Body of pancreas (tissue), 4 donors: ENCODE results near the gene PALM2AKAP2. TPM values are rescaled to one million over a fixed set of nuclear protein-coding genes. Genes with fewer than 3 reads are reported as not detected.

Experiments used
- ATAC-seq: fragments of 150-250 bp; one replicate; pipeline ENCODE4 v1.9.1; 2016
- DNase-seq, 4 donors: peaks; one replicate each; pipeline ENCODE4 v3.0.0-alpha.2; 2019
- H3K27ac ChIP-seq, 4 donors: fragments of 200-600 bp; sonication (generic); 1 replicate in 3 of 4; 2 replicates in 1 of 4; pipeline versions ENCODE4 v1.5.1 to v1.6.1; 2016 to 2019; ENCODE audit warnings: mild to moderate bottlenecking in 1 of 4, mixed read lengths in 1 of 4, moderate library complexity in 1 of 4
- H3K27me3 ChIP-seq, 2 donors: fragments of 200-600 bp; sonication (generic); one replicate each; pipeline ENCODE4 v1.6.0; 2016; ENCODE audit warnings: mild to moderate bottlenecking in 1 of 2
- H3K36me3 ChIP-seq, 2 donors: fragments of 200-600 bp; sonication (generic); replicated peaks in 1 of 2; 2 replicates each; pipeline ENCODE4 v1.5.1; 2016; ENCODE audit warnings: low read depth in 2 of 2; ENCODE audit not compliant: insufficient read depth in 1 of 2
- H3K4me1 ChIP-seq: fragments of 200-600 bp; sonication (generic); one replicate; pipeline ENCODE4 v1.6.0; 2016
- H3K4me3 ChIP-seq, 2 donors: fragments of 200-600 bp; sonication (generic); 1 replicate in 1 of 2; 2 replicates in 1 of 2; pipeline ENCODE4 v1.5.1; 2016 to 2019
- H3K9me3 ChIP-seq, 3 donors: fragments of 200-600 bp; sonication (generic); 1 replicate in 2 of 3; 2 replicates in 1 of 3; pipeline ENCODE4 v1.5.1; 2016
- CTCF ChIP-seq, 7 experiments: fragments of 450-650 bp in 4 of 7; fragments of 200-600 bp in 3 of 7; sonication (generic) in 3 of 7; IDR thresholded peaks; one replicate each; pipeline ENCODE4 v1.5.1; 2016 to 2019; ENCODE audit warnings: antibody characterized with exemption in 7 of 7
- POLR2A ChIP-seq, 3 donors: fragments of 450-650 bp; IDR thresholded peaks; one replicate each; pipeline ENCODE4 v1.6.1; 2016; ENCODE audit warnings: antibody characterized with exemption in 3 of 3, mild to moderate bottlenecking in 2 of 3
- WGBS, 2 donors: methylation state at CpG; one replicate each; pipeline ENCODE4 v1.1.5; 2017; 5-methylcytosine and 5-hydroxymethylcytosine counted together
- intact Hi-C: fragments of 100-400 bp; cut with DNase I; formaldehyde crosslinking; loops from one replicate; pipeline ENCODE4 v1.15.1; 2023
- total RNA-seq, 2 donors: library from RNA; depleted of rRNA; stranded (reverse); fragments of >200 nt; gene quantifications; one replicate each; pipeline ENCODE4 v1.1.0, GENCODE V29; 2016

PALM2AKAP2 gene
- 1 to 10 TPM in 1 of 2 donors, under 1 TPM in 1; 0.99 to 2.1 TPM for total RNA-seq

GRCh38 chr9:109779711-109780452 lies at the start of gene PALM2AKAP2:
PALM2AKAP2 (plus strand) TSS chr9:109780198; CDS start chr9:109780489, 291 bp downstream.
- H3K27me3 ChIP-seq = no peaks in the 10 kb centered on the region
- intact Hi-C loops = no loop called here
- no peaks in the 10 kb centered on the region for H3K36me3 ChIP-seq
- ATAC-seq = peak; percentile 72
- TF ChIP-seq POLR2A (IDR thresholded peaks at IDR 0.05) = no peak
- peak in 1 of 7 experiments; percentile 30 for TF ChIP-seq CTCF (IDR thresholded peaks at IDR 0.05)
- H3K4me3 ChIP-seq = no peak within 1 kb of the TSS
- DNase-seq = peak; percentile 22 to 57 (median 36)
- WGBS, 2 donors = 0 to 1% methylated on average over 15 to 85 of the region's 85 CpGs
- peak within 1 kb of the TSS in 1 of 4 donors; percentile 5 for H3K27ac ChIP-seq
- H3K4me1 ChIP-seq = peaks cover 12% of the 10 kb centered on the region
- no peaks in the 10 kb centered on the region for H3K9me3 ChIP-seq

GRCh38 chr9:109730228-109730627 lies 49.8 kb upstream of the PALM2AKAP2 start:
- no peaks in the 10 kb centered on the region for H3K9me3 ChIP-seq
- WGBS, 2 donors = 26 to 41% methylated on average over 3 of the region's 3 CpGs
- no peak for TF ChIP-seq POLR2A (IDR thresholded peaks at IDR 0.05)
- TF ChIP-seq CTCF (IDR thresholded peaks at IDR 0.05) = no peak
- no peaks in the 10 kb centered on the region for H3K36me3 ChIP-seq
- DNase-seq (peak in 2 of 4 donors; percentile 7 to 15), ATAC-seq (no peak)
- intact Hi-C loops = no loop called here
- no peak overlapping the region for H3K27ac ChIP-seq
- no peaks in the 10 kb centered on the region for H3K4me1 ChIP-seq
- no peaks in the 10 kb centered on the region for H3K27me3 ChIP-seq
- H3K4me3 ChIP-seq = no peak overlapping the region

GRCh38 chr9:109733690-109734089 lies 46.3 kb upstream of the PALM2AKAP2 start:
- intact Hi-C loops = no loop called here
- DNase-seq (no peak), ATAC-seq (no peak)
- Histone ChIP-seq H3K9me3 (no peaks in the 10 kb centered on the region), H3K27me3 (no peaks in the 10 kb centered on the region), H3K36me3 (no peaks in the 10 kb centered on the region), H3K27ac (no peak overlapping the region), H3K4me3 (no peak overlapping the region), H3K4me1 (no peaks in the 10 kb centered on the region)
- TF ChIP-seq CTCF (IDR thresholded peaks at IDR 0.05) (no peak), POLR2A (IDR thresholded peaks at IDR 0.05) (no peak)
- WGBS, 2 donors = 28 to 32% methylated on average over 2 of the region's 2 CpGs

- TF ChIP-seq CTCF (IDR thresholded peaks at IDR 0.05) (no peak), POLR2A (IDR thresholded peaks at IDR 0.05) (no peak)
- Histone ChIP-seq H3K27me3 (no peaks in the 10 kb centered on the region), H3K9me3 (no peaks in the 10 kb centered on the region), H3K4me3 (no peak overlapping the region), H3K36me3 (no peaks in the 10 kb centered on the region), H3K27ac (no peak overlapping the region), H3K4me1 (no peaks in the 10 kb centered on the region)
- DNase-seq (no peak), ATAC-seq (no peak)
- intact Hi-C loops = no loop called here
- WGBS, 2 donors = 44 to 73% methylated on average over 2 of the region's 2 CpGs
Measured at GRCh38 chr9:109734814-109735213, 45.2 kb upstream of the PALM2AKAP2 start.

GRCh38 chr9:109735801-109736200 lies 44.2 kb upstream of the PALM2AKAP2 start:
- TF ChIP-seq POLR2A (IDR thresholded peaks at IDR 0.05) (no peak), CTCF (IDR thresholded peaks at IDR 0.05) (no peak)
- no peak overlapping the region for H3K4me3 ChIP-seq
- intact Hi-C loops = no loop called here
- no peaks in the 10 kb centered on the region for H3K27me3 ChIP-seq
- H3K4me1 ChIP-seq = no peaks in the 10 kb centered on the region
- WGBS, 2 donors = 78 to 84% methylated on average over 6 of the region's 6 CpGs
- ATAC-seq (no peak), DNase-seq (no peak)
- H3K36me3 ChIP-seq = no peaks in the 10 kb centered on the region
- no peaks in the 10 kb centered on the region for H3K9me3 ChIP-seq
- H3K27ac ChIP-seq = no peak overlapping the region
